GM18861 (cell line): ENCODE measurements around the gene DYNC1H1.
A peak's percentile ranks its signal among the peaks of the same experiment; 100 is the strongest.

Experiments
- ATAC-seq: cut with Tn5 transposase; IDR thresholded peaks from one replicate; pipeline ENCODE4 v1.9.1; 2021; ENCODE audit not compliant: unreplicated experiment

DYNC1H1 gene

DNA sequence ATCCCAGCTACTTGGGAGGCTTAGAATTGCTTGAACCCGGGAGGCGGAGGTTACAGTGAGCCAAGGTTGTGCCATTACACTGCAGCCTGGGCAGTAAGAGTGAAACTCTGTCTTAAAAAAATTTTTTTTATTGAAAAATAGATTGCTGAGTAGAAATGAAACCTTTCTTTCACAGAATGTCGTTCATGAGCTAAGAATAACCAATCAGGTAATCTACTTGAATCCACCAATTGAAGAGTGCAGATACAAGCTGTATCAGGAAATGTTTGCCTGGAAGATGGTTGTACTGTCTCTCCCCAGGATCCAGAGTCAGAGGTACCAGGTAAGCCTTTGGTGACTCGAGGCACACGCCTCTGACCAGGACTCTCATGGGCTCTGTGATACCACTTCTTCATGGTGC is 27.0 kb downstream of the DYNC1H1 start:
- ATAC-seq, result no peak

DNA sequence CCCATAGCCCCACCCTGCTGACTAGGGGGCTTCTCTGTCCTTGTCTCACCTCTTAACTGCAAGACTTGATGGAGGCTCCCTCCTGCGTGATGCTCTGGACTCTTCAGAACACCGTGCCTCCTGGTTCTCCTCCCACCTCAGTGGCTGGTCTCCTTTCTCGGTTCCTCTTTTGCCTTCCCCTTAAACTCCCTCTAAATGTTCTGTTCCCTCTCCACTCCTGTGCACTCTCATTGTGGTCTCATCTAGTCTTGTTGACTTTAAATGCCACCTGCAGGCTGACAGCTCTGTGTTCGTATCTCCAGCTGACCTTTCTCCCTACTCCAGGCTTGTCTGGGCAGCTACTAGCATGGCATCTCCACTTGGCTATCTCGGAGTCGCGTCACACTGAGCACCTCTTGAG is 28.3 kb downstream of the DYNC1H1 start:
- peak; percentile 71 for ATAC-seq

DNA sequence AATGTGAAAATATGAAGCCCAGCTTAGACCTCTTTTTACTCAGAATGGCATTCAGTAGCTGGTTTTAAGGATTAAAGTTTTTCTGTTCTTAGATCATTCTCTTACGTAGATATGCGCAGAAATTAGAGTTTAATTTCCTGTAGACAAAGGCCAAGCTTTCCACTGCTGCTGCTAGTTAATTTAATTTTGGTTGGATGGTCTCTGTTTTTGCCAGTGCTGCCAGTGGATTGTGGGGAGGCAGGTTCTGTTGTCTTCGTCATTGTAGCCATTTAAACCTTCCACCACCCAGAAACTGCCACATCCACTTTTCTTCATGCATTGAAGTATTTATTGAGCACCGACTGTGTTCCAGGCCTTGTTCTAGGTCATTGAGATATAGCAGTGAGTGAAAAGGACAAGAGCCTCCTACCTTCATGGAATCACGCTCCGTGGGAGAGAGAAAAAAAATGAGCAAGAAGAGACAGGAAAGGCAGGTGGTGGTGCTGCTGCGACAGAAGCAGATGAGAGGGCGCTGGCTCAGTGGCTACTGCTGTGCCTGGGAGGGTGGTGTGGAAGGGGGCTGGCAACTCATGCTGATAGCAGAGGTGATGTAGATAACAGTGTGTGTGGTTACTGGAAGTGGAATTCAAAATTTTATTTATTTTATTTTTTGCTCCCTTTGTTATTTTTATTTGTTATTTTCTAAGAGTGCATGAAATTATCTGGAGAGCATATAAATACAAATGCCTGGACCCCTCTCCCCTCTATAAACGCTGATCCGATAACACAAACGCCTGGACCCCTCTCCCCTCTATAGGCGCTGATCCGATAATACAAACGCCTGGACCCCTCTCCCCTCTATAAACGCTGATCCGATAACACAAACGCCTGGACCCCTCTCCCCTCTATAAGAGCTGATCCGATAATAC is 33.3 kb downstream of the DYNC1H1 start:
- ATAC-seq, result no peak

DNA sequence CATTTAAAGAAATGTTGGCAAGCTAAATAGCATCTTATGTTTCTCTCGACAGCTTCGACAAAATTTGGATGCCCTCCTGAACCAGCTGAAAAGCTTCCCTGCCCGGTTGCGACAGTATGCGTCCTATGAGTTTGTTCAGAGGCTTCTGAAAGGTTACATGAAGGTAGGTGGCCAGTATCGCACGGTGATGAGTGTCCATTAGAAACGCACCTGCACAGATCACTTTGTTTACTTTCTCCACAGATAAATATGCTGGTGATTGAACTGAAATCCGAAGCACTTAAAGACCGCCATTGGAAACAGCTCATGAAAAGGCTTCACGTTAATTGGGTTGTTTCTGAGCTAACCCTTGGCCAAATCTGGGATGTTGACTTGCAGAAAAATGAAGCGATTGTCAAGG is 36.5 kb downstream of the DYNC1H1 start:
- ATAC-seq, result no peak

DNA sequence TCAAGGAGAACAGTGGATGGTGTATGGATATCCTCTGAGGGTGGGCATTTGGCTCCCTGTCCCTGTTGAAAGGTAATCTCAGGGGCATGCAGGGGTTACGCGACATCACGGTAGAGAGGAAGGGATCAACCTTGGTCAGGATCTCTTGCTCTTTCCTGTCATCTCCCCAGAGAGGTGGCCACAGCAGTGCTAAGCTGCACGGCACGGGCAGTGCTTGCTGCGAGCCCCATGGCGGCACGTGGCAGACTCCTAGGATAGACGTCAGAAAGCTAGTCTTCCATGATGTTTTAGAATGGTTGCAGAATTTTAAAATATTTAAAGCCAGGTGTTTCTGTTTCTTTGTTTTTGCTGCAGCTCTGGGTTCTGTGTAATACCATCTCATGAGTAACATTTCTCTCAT is 41.0 kb downstream of the DYNC1H1 start:
- no peak for ATAC-seq

DNA sequence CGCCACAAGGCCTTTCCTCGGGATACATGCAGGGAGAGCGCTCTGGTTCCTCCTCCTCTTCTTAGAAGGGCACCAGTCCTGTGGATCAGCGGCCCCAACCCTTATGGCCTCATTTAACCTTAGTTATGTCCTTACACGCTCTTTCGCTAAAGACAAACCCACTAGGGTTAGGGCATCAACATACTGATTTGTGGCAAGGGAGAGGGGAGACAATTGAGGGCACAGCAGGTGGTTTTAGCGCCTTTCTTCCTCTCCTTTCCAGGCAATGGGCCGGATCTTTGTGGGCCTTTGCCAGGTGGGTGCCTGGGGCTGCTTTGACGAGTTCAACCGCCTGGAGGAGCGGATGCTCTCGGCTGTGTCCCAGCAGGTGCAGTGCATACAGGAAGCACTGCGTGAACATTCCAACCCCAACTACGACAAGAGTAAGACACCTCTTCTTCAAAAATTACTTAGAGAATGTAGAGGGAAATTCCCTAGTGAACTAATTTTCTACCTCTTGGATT is 43.6 kb downstream of the DYNC1H1 start:
- ATAC-seq, result no peak

DNA sequence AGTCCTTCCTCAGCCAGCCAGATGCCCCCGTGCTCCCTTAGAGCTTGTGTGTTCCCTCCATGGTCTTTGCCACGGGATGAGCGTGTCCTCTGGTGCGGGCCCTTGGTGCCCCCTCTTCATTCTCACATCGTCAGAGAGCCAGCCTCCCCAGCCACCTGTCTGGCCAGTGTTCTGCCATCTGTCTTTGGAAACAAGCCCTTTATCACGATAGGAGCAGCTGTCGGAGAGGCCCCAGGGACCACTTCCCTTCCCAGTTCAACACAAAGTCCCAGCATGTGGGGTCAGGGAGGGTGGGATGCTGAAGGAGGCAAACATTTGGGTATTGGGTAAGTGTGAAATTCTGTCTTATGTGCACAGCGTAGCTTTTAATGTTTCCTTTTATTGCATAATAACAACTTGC is 44.5 kb downstream of the DYNC1H1 start:
- ATAC-seq, result no peak

DNA sequence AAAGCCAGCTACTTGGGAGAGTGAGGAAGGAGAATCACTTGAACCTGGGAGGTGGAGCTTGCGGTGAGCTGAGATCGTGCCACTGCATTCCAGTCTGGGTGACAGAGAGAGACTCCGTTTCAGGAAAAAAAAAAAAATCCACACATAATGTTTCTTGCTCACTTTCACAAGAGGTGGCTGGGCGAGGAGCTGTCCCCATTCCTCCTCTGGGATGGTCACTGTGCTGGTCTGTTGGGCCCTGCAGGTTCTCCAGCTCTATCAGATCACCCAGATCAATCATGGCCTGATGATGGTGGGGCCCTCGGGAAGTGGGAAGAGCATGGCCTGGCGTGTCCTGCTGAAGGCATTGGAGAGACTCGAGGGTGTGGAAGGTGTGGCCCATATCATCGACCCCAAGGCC is 47.3 kb downstream of the DYNC1H1 start:
- ATAC-seq, result no peak

DNA sequence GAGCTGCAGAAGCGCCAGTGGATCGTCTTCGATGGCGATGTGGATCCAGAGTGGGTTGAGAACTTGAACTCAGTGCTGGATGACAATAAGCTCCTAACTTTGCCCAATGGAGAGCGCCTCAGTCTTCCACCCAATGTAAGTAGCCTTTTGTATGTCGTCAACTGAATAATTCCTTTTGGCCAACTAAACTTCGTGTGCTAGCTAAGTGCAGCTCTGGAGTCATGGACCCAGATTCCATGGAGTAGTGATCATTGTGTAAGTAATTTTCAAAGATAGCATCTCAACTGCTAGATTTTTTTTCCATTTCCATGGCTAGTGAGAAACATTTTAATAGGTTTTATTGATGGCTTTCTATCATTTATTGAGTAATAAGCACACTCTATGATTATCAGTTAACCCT is 48.0 kb downstream of the DYNC1H1 start:
- no peak for ATAC-seq

DNA sequence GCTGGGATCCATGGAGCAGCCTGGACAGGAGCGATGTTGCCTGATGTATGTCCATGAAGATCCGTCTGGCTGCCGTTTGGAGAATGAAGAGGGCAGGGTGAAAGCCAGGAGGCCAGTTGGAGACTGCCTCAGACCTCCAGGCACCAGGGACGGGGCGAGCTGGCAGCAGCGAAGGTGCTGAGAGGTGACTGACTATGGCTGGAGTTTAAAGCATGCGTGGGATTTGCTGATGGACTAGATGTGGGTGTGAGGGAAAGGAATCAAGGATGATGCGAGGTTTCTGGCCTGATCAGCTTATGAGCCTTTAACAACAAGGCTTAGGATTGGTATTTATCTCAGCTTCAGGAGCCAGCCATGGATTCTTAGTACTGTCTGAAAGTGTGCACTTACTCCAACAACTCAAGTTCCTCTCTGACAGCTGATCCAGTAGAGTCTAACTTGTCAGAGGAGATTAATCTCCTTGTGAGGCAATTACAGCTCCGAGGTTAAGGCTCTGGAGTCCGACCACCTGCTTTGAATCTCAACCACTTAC is 49.4 kb downstream of the DYNC1H1 start:
- ATAC-seq, result no peak

DNA sequence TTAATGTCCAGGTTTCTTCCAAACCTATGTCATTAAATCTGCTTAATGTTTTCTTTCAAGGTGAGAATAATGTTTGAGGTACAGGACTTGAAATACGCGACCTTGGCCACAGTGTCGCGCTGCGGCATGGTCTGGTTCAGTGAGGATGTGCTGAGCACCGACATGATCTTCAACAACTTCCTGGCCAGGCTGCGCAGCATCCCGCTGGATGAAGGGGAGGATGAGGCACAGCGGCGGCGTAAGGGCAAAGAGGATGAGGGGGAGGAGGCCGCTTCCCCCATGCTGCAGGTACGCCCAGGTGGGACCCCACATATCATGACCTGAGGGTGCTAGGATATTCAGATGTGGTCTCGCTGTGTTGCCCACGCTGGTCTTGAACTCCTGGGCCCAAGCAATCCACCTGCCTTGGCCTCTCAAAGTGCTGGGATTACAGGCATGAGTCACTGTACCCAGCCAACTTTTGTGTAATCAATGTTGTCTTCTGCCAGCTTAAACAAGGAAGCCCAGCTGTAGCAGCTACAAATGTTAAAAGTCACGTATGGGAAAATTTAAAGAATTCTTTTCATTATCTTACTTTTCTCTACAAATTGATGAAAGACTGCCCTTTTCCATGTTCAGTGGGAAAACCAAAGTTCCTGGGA is 50.8 kb downstream of the DYNC1H1 start:
- ATAC-seq, result no peak

DNA sequence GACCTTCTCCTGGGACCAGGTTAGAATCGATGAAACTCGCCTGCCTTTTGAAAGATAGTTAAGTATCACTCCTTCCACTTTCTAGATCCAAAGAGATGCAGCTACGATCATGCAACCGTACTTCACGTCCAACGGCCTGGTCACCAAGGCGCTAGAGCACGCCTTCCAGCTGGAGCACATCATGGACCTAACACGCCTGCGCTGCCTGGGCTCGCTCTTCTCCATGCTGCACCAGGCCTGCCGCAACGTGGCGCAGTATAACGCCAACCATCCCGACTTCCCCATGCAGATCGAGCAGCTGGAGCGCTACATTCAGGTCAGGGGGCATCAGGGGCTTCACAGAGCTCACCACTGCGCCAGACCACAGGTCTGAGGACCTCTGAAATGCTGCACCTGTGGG is 51.4 kb downstream of the DYNC1H1 start:
- no peak for ATAC-seq

DNA sequence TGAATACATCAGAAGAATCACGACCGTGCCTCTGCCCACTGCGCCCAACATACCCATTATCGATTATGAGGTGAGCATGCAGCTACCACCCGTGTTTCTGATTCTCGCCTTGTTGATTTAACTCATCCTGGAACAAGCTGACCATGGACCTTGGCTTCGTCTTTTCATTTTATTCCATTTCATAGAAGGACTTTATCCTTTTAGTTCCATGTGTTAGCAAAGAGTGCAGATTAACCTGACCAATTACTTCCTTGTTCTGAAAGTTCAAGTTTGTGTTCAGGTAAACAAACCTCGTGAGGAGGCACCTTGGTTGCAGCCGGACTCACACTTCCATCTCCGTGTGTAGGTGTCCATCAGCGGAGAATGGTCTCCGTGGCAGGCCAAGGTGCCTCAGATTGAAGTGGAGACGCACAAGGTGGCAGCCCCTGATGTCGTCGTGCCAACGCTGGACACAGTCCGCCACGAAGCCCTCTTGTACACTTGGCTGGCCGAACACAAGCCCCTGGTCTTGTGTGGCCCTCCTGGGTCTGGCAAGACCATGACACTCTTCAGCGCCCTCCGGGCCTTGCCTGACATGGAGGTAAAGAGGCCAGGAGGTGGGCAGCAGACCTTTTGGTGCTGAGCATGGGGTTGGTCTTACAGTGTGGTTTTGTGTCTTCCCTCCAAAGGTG is 52.2 kb downstream of the DYNC1H1 start:
- ATAC-seq, result no peak

DNA sequence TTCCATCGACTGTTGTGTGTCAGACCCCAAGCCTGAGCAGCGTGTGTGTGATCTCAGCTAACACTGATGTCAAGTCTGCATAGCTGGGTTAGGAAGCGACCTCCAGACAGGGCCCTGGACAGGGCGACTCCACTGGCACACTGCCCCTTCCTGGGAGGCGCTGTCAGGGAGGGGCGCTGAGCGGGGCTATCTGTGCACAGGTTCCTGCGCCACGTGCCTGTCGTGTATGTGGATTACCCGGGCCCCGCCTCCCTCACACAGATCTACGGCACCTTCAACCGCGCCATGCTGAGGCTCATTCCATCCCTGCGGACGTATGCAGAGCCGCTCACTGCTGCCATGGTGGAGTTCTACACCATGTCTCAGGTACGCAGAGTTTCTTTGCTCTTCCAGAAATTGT is 53.9 kb downstream of the DYNC1H1 start:
- no peak for ATAC-seq

DNA sequence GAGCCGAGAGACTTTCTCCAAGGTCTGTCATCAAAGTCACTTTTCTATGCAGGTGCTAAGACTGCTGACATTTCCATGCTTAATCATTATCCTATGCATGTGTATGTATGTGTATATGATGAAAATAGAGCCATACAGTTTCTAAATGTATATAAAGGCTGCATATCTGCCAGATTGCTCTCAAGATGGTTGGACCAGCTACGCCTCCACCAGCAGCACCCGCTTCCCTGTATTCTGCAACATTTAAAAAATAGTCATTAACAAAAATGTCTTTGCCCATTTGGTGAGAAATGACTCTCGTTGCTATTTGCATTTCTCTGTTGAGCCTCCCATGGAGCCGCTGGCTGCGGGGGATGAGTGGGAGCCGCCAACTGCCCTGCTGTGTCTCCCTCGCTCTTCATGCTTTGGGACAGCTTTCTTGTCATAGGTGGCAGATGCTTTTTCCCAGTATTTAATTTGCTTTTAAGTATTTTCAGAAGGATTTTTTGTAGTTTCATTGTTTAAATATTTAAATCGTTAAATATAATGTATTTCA is 54.7 kb downstream of the DYNC1H1 start:
- ATAC-seq, result no peak

DNA sequence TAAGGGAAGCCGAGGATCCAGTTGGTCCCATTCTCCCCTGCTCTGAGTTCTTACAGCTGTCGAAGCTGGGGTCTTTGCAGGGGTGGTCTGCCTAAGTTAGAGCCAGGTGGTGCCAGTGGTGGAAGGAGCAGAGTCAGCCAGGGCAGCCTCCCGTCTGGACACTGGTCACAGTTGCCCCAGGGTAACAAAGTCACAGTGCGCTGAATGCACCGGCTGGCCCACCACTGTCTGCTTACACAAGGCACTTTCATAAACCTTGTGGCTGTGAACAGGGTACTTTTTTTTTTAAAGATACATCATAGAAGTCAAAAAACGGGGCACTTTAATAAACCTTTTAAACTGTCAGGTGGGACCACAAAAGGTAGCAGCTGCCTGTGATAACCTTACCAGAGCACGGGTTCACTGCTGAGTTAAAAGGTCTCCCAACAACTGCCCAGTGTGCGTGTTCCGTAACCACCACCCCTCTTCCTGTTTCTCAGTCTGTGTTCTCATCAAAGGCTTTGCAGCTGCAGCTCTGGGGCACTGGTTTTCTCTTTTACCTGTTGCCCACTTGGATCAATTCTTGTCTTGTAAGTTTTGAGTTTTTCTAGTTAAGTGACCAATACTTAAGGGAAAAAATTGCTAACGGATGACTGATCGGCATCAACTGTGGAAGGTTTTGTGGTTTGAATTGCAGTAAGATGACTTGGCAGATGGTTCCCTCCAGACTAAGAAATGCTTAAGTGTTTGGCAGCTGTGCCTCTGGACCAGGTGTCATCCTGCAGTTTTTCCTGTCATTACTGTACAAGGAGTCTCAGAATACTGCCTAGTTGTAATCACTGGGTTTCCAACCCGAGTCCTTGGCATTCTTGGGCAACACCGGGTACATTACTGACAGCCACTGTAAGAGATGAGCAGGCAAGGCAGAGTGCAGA is 55.9 kb downstream of the DYNC1H1 start:
- no peak for ATAC-seq

DNA sequence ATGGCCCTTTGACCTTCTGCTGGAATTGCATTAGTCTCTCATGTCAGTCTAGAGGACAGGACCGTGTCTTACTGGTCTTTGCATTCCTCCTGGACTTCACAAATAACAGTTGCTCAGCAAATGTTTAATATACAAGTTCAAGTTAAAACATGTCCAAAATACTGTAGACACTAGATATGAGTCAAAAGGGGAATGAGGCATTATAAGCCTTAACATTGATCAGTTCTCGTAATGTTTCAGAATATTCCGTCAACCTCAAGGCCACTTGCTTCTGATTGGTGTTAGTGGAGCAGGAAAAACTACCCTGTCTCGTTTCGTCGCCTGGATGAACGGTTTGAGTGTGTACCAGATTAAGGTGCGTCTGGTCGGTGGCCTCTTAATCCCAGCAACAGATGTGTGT is 62.6 kb downstream of the DYNC1H1 start:
- ATAC-seq, result no peak

DNA sequence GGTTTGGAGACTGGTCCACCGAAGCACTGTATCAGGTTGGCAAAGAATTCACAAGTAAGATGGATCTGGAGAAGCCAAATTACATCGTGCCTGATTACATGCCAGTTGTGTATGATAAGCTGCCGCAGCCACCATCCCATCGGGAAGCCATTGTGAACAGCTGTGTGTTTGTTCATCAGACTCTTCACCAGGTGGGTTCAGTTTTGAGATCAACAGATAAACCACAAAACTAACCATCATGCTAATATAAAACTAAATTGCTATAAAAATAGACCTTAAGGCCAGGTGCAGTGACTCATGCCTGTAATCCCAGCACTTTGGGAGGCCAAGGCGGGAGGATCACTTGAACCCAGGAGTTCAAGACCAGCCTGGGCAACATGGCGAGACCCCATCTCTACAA is 63.6 kb downstream of the DYNC1H1 start:
- no peak for ATAC-seq

DNA sequence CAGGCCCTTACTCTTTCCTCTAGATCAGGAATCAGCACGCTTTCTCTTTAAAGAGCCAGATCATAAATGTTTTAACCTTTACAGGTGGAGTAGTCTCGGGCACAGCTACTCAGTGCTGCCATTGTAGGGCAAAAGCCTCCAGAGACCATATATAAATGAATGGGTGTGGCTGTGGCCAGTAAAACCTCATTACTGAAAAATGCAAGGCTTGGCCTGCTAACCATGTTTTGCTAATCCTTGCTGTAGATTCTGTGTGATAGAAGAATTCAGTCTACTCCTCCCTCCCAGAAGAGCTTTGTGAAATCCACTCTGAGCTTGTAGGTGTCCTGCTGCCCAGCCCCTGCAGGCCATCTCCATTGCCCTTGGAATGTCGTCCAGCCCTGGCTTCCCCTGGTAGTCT is 64.4 kb downstream of the DYNC1H1 start:
- ATAC-seq, result no peak

DNA sequence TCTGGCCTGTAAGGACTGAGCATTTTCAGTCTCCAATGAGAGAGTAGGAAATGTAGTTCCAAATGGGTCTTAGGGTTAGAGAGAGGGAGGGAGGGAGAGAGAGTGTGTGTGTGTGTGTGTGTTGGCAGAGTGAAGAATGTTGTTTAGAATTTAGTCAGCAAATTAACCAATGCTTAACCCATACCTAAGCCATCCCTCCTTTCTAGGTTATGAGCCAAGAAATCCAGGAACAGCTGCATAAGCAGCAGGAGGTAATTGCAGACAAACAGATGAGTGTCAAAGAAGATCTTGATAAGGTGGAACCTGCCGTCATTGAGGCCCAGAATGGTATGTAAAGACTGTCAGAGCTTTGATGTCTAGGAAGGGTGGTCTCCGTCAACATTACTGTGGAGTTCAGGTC is 65.6 kb downstream of the DYNC1H1 start:
- no peak for ATAC-seq
